Ishikawa (cell line): Measurements from ENCODE around the gene DOK1.

Experiments
- CEBPB ChIP-seq: IDR thresholded peaks from 2 replicates; pipeline ENCODE4 v1.6.1; 2012
- CREB1 ChIP-seq: IDR thresholded peaks from 2 replicates; pipeline ENCODE4 v1.6.1; 2012; ENCODE audit warnings: low read depth
- EGR1 ChIP-seq: IDR thresholded peaks from 2 replicates; pipeline ENCODE4 v1.6.1; 2012
- EP300 ChIP-seq: IDR thresholded peaks from 2 replicates; pipeline ENCODE4 v1.6.1; 2012; ENCODE audit warnings: borderline replicate concordance
- FOXM1 ChIP-seq: IDR thresholded peaks from 2 replicates; pipeline ENCODE4 v1.6.1; 2012; ENCODE audit warnings: low read depth, borderline replicate concordance
- MAX ChIP-seq: IDR thresholded peaks from 2 replicates; pipeline ENCODE4 v1.6.1; 2012
- NFIC ChIP-seq: IDR thresholded peaks from 2 replicates; pipeline ENCODE4 v1.6.1; 2012
- RAD21 ChIP-seq: IDR thresholded peaks from 2 replicates; pipeline ENCODE4 v1.6.1; 2012; ENCODE audit warnings: low read depth
- REST ChIP-seq: IDR thresholded peaks from 2 replicates; pipeline ENCODE4 v1.6.1; 2012; ENCODE audit warnings: low read depth, mild to moderate bottlenecking
- TAF1 ChIP-seq: IDR thresholded peaks from 2 replicates; pipeline ENCODE4 v1.6.1; 2012; ENCODE audit warnings: low read depth, mild to moderate bottlenecking
- TCF12 ChIP-seq: IDR thresholded peaks from 2 replicates; pipeline ENCODE4 v1.6.1; 2012; ENCODE audit warnings: low read depth
- TEAD4 ChIP-seq: IDR thresholded peaks from 2 replicates; pipeline ENCODE4 v1.6.1; 2012
- USF1 ChIP-seq: IDR thresholded peaks from 2 replicates; pipeline ENCODE4 v1.6.1; 2012
- YY1 ChIP-seq: IDR thresholded peaks from 2 replicates; pipeline ENCODE4 v1.6.1; 2012; ENCODE audit warnings: low read depth
- ZBTB7A ChIP-seq: IDR thresholded peaks from 2 replicates; pipeline ENCODE4 v1.6.1; 2012; ENCODE audit warnings: low read depth

Gene DOK1

GRCh38 chr2:74593826-74594772 lies 39.6 kb downstream of the DOK1 start:
- TF ChIP-seq REST, result no peak
- TF ChIP-seq FOXM1, result no peak
- TF ChIP-seq CREB1, result no peak
- no peak for TF ChIP-seq EP300
- TF ChIP-seq USF1, result no peak
- TF ChIP-seq YY1, result no peak
- TF ChIP-seq RAD21, result no peak
- TF ChIP-seq TCF12, result no peak
- TF ChIP-seq ZBTB7A, result no peak
- no peak for TF ChIP-seq EGR1
- TF ChIP-seq NFIC, result no peak
- TF ChIP-seq MAX, result no peak
- no peak for TF ChIP-seq TAF1
- no peak for TF ChIP-seq TEAD4
- no peak for TF ChIP-seq CEBPB

GRCh38 chr2:74596584-74596983 lies 42.1 kb downstream of the DOK1 start:
- TF ChIP-seq EP300, result no peak

GRCh38 chr2:74597410-74597809 lies 42.9 kb downstream of the DOK1 start:
- TF ChIP-seq USF1 (no peak), TEAD4 (no peak), ZBTB7A (no peak), TAF1 (no peak), EP300 (no peak), MAX (no peak), TCF12 (no peak), NFIC (no peak), FOXM1 (no peak), REST (no peak), CREB1 (no peak), EGR1 (no peak), YY1 (no peak), CEBPB (no peak), RAD21 (no peak)

GRCh38 chr2:74599676-74600075 lies 45.2 kb downstream of the DOK1 start:
- TF ChIP-seq RAD21 (no peak), EGR1 (no peak), REST (no peak), USF1 (no peak), ZBTB7A (no peak), YY1 (no peak), TEAD4 (no peak), CREB1 (no peak), TAF1 (no peak), TCF12 (no peak), FOXM1 (no peak), MAX (no peak), NFIC (no peak), EP300 (no peak), CEBPB (no peak)
